VCaP (cell line): Measurements from ENCODE around the gene ST3GAL3.

Experiments
- H3K27ac ChIP-seq: fragments of 450-650 bp; 2 replicates; pipeline ENCODE4 v1.5.1; 2017
- CTCF ChIP-seq: fragments of 450-650 bp; conservative IDR thresholded peaks from 2 replicates; pipeline ENCODE4 v1.5.1; 2017; ENCODE audit warnings: mild to moderate bottlenecking, moderate library complexity

ST3GAL3 gene

GRCh38 chr1:43847290-43847689, 140.0 kb downstream of the ST3GAL3 start:
- no peak for TF ChIP-seq CTCF
- H3K27ac ChIP-seq = no peak overlapping the region

GRCh38 chr1:43847882-43848281, 140.5 kb downstream of the ST3GAL3 start:
- no peak for TF ChIP-seq CTCF
- no peak overlapping the region for H3K27ac ChIP-seq

GRCh38 chr1:43849670-43850069, 142.3 kb downstream of the ST3GAL3 start:
- H3K27ac ChIP-seq = no peak overlapping the region
- no peak for TF ChIP-seq CTCF

GRCh38 chr1:43850591-43851233, 143.4 kb downstream of the ST3GAL3 start:
- no peak for TF ChIP-seq CTCF
- no peak overlapping the region for H3K27ac ChIP-seq

- H3K27ac ChIP-seq = no peak overlapping the region
- TF ChIP-seq CTCF = no peak
These were observed 144.4 kb downstream of the ST3GAL3 start for GRCh38 chr1:43851561-43852338.

- TF ChIP-seq CTCF = peak; percentile 26; the same call in 1 of the 2 replicates
- peak overlapping the region; percentile 19; the same call in 1 of the 2 replicates for H3K27ac ChIP-seq
These were observed 146.0 kb downstream of the ST3GAL3 start for GRCh38 chr1:43853161-43853921.

GRCh38 chr1:43854473-43854872, 147.1 kb downstream of the ST3GAL3 start:
- no peak overlapping the region for H3K27ac ChIP-seq
- TF ChIP-seq CTCF = no peak
